PC-9 (cell line): ENCODE data around the gene FAM110A. TPM values are rescaled to one million over a fixed set of nuclear protein-coding genes. Genes with fewer than 3 reads are reported as not detected.
"Not testable (repeated sequence)": the region's sequence is repeated elsewhere in the genome, so short reads cannot be mapped to it uniquely, and the experiment has no call there.

Experiments used
- BruUV-seq: library from RNA; stranded (reverse); fragments of 400-500 nt; replicated peaks from 2 replicates; lab custom pipeline; 2021; lab: Mats Ljungman, UMichigan
- CTCF ChIA-PET: fragments of 300-600 bp; sonication (Branson Sonifier 250); formaldehyde crosslinking; loops from one replicate; lab custom pipeline; 2022; ENCODE audit warnings: antibody characterized with exemption; lab: Charles Lee
- POLR2A ChIA-PET: fragments of 300-600 bp; sonication (Branson Sonifier 250); formaldehyde crosslinking; loops from one replicate; lab custom pipeline; 2022; ENCODE audit warnings: antibody characterized with exemption; ENCODE audit not compliant: unreplicated experiment; lab: Charles Lee
- DNase-seq, 2 experiments: peaks; one replicate each; pipeline versions ENCODE4 v3.0.0 to v3.0.0-alpha.2; 2015 to 2022; ENCODE audit warnings: mixed read lengths in 1 of 2
- H2AFZ ChIP-seq: fragments of 200-600 bp; sonication (generic); 2 replicates; pipeline ENCODE4 v1.8.1; 2017; ENCODE audit warnings: antibody characterized with exemption
- H3F3A ChIP-seq: fragments of 200-600 bp; sonication (generic); 2 replicates; pipeline ENCODE4 v1.8.1; 2017; ENCODE audit warnings: antibody characterized with exemption, mild to moderate bottlenecking, low read depth; ENCODE audit not compliant: insufficient read depth
- H3K27ac ChIP-seq: fragments of 200-600 bp; sonication (generic); 2 replicates; pipeline ENCODE4 v1.6.1; 2016; ENCODE audit warnings: mixed run types
- H3K27me3 ChIP-seq: fragments of 200-600 bp; sonication (generic); 2 replicates; pipeline ENCODE4 v1.6.1; 2016; ENCODE audit warnings: low read depth, mixed run types; ENCODE audit not compliant: insufficient read depth
- H3K36me3 ChIP-seq: fragments of 200-600 bp; sonication (generic); 2 replicates; pipeline ENCODE4 v1.6.1; 2016; ENCODE audit warnings: low read depth, mixed run types
- H3K4me1 ChIP-seq: fragments of 200-600 bp; sonication (generic); replicated peaks from 2 replicates; pipeline ENCODE4 v1.6.1; 2016; ENCODE audit warnings: mixed run types; ENCODE audit not compliant: insufficient read depth
- H3K4me2 ChIP-seq: fragments of 200-600 bp; sonication (generic); 2 replicates; pipeline ENCODE4 v1.6.1; 2017; ENCODE audit warnings: mixed run types
- H3K4me3 ChIP-seq: fragments of 200-600 bp; sonication (generic); 2 replicates; pipeline ENCODE4 v1.6.1; 2016; ENCODE audit warnings: mixed run types
- H3K79me2 ChIP-seq: fragments of 200-600 bp; sonication (generic); 2 replicates; pipeline ENCODE4 v1.6.1; 2017; ENCODE audit warnings: low read depth, mixed run types
- H3K9me2 ChIP-seq: fragments of 200-600 bp; sonication (generic); 2 replicates; pipeline ENCODE4 v1.8.1; 2017; ENCODE audit warnings: mild to moderate bottlenecking; ENCODE audit not compliant: insufficient read depth
- H3K9me3 ChIP-seq: fragments of 200-600 bp; sonication (generic); 2 replicates; pipeline ENCODE4 v1.8.1; 2016; ENCODE audit warnings: low read depth; ENCODE audit not compliant: insufficient read depth
- H4K20me1 ChIP-seq: fragments of 200-600 bp; sonication (generic); 2 replicates; pipeline ENCODE4 v1.8.1; 2017; ENCODE audit not compliant: insufficient read depth
- CTCF ChIP-seq: fragments of 200-600 bp; sonication (generic); conservative IDR thresholded peaks from 2 replicates; pipeline ENCODE4 v1.6.1; 2017; ENCODE audit warnings: mixed run types, antibody characterized with exemption, mild to moderate bottlenecking, moderate library complexity
- EZH2 ChIP-seq: fragments of 200-600 bp; sonication (generic); IDR thresholded peaks from 2 replicates; pipeline ENCODE4 v1.8.0; 2017; ENCODE audit warnings: antibody characterized with exemption, low read depth
- intact Hi-C: fragments of 100-400 bp; cut with micrococcal nuclease; formaldehyde crosslinking; loops from one replicate; pipeline ENCODE4 v1.10.0; 2022; ENCODE audit not compliant: unreplicated experiment
- total RNA-seq: library from RNA; stranded (reverse); gene quantifications from 2 replicates; pipeline ENCODE4 v1.2.3, GENCODE V29; 2021

The FAM110A gene
- total RNA-seq, 1 experiment from 2014 or later = 30.8 TPM

- Histone ChIP-seq H3F3A (no peaks in the 10 kb centered on the region; the same call in 1 of the 2 replicates), H3K4me1 (no peaks in the 10 kb centered on the region), H3K27ac (no peak overlapping the region), H3K79me2 (no peaks in the 10 kb centered on the region), H4K20me1 (no peaks in the 10 kb centered on the region), H3K9me3 (no peaks in the 10 kb centered on the region), H3K4me3 (no peak overlapping the region), H2AFZ (no peak overlapping the region), H3K4me2 (no peak overlapping the region), H3K36me3 (no peaks in the 10 kb centered on the region), H3K27me3 (peaks cover 16% of the 10 kb centered on the region), H3K9me2 (no peaks in the 10 kb centered on the region)
- ChIA-PET CTCF (no interaction called here), POLR2A (no interaction called here)
- TF ChIP-seq EZH2 (no peak), CTCF (no peak)
- intact Hi-C loops = no loop called here
- BruUV-seq = no TSS peak
- DNase-seq = no peak
Observed at GRCh38 chr20:891058-891705, 57.7 kb downstream of the FAM110A start.

- no peak overlapping the region for H3K4me2 ChIP-seq
- ChIA-PET POLR2A (no interaction called here), CTCF (no interaction called here)
- H3K79me2 ChIP-seq = no peaks in the 10 kb centered on the region
- peaks cover 16% of the 10 kb centered on the region for H3K27me3 ChIP-seq
- H2AFZ ChIP-seq = no peak overlapping the region
- H4K20me1 ChIP-seq = no peaks in the 10 kb centered on the region
- H3K27ac ChIP-seq = no peak overlapping the region
- no peak overlapping the region for H3K4me3 ChIP-seq
- no peaks in the 10 kb centered on the region; the same call in 1 of the 2 replicates for H3F3A ChIP-seq
- H3K9me2 ChIP-seq = no peaks in the 10 kb centered on the region
- no peak for DNase-seq
- no peaks in the 10 kb centered on the region for H3K4me1 ChIP-seq
- no peaks in the 10 kb centered on the region for H3K36me3 ChIP-seq
- BruUV-seq = no TSS peak
- intact Hi-C loops = no loop called here
- no peaks in the 10 kb centered on the region for H3K9me3 ChIP-seq
- no peak for TF ChIP-seq CTCF
- TF ChIP-seq EZH2 = no peak
Observed at GRCh38 chr20:891706-892080, 58.2 kb downstream of the FAM110A start.

- H3K9me3 ChIP-seq, DNase-seq, BruUV-seq, H3K36me3 ChIP-seq, H4K20me1 ChIP-seq, H2AFZ ChIP-seq, POLR2A ChIA-PET, H3F3A ChIP-seq, H3K4me2 ChIP-seq, H3K79me2 ChIP-seq, intact Hi-C loops, H3K27ac ChIP-seq, H3K4me3 ChIP-seq, H3K9me2 ChIP-seq, CTCF ChIA-PET, H3K4me1 ChIP-seq: not testable (repeated sequence)
- peaks cover 16% of the 10 kb centered on the region for H3K27me3 ChIP-seq
Observed at GRCh38 chr20:892371-892770, 58.9 kb downstream of the FAM110A start.

Other genes starting within 250 kb of the FAM110A start
- not detected in 2 replicates for gene TCF15, start 223.4 kb upstream of the FAM110A start, total RNA-seq
- gene SRXN1, start 180.5 kb upstream of the FAM110A start, total RNA-seq = 167 and 204 TPM in 2 replicates
- gene SCRT2, start 157.9 kb upstream of the FAM110A start, total RNA-seq = not detected in 2 replicates
- gene SLC52A3, start 65.2 kb upstream of the FAM110A start, total RNA-seq = 6.9 and 7.2 TPM in 2 replicates
- gene ANGPT4, start 82.6 kb downstream of the FAM110A start, total RNA-seq = not detected in 2 replicates
- gene RSPO4, start 168.6 kb downstream of the FAM110A start, total RNA-seq = not detected in 2 replicates